HepG2 (cell line): Measurements from ENCODE around the gene CCL4. TPM values are rescaled to one million over a fixed set of nuclear protein-coding genes. Genes with fewer than 3 reads are reported as not detected.

Experiments
- ATAC-seq: fragments of 200-7000 bp; cut with Tn5 transposase; 3 replicates; pipeline ENCODE4 v1.9.1; 2020; ENCODE audit warnings: mild to moderate bottlenecking, moderate library complexity
- BruUV-seq: library from RNA; stranded (reverse); fragments of 400-500 nt; replicated peaks from 2 replicates; lab custom pipeline; 2021; lab: Mats Ljungman, UMichigan
- CTCF ChIA-PET: fragments of 300-600 bp; formaldehyde crosslinking; extraction: SDS; loops from one replicate; lab custom pipeline; 2021; ENCODE audit warnings: low total read pairs, inconsistent platforms, low intra/inter-chr PET ratio; lab: Yijun Ruan, JAX
- POLR2A ChIA-PET: fragments of 350-600 bp; sonication (Branson Sonifier 250); formaldehyde crosslinking; loops from one replicate; lab custom pipeline; 2020; ENCODE audit warnings: antibody characterized with exemption, inconsistent platforms; lab: Yijun Ruan, JAX
- DNase-seq: peaks from one replicate; pipeline ENCODE4 v3.0.0-alpha.2; 2015; ENCODE audit warnings: low spot score
- FAIRE-seq: peaks from 3 replicates; lab custom pipeline; 2011; peaks lifted over from hg19 to GRCh38; lab: Jason Lieb, UNC
- H2AFZ ChIP-seq: one replicate; pipeline ENCODE4 v1.6.1; 2011; ENCODE audit warnings: low read length, inconsistent platforms
- H3K27ac ChIP-seq: fragments of 300-600 bp; 3 replicates; pipeline ENCODE4 v1.8.0; 2011; ENCODE audit warnings: mixed run types, mild to moderate bottlenecking, mixed read lengths, low read length, inconsistent platforms; ENCODE audit not compliant: insufficient read depth; ENCODE audit errors: extremely low read length
- H3K27me3 ChIP-seq, 2 experiments: fragments of 200-600 bp in 1 of 2; 2 replicates in 1 of 2; 3 replicates in 1 of 2; pipeline versions ENCODE4 v1.6.0 to v1.8.0; 2011; ENCODE audit warnings: low read length in 2 of 2, mild to moderate bottlenecking in 2 of 2, moderate library complexity in 2 of 2, inconsistent platforms in 1 of 2; ENCODE audit not compliant: insufficient read depth in 2 of 2, control insufficient read depth in 1 of 2
- H3K36me3 ChIP-seq, 2 experiments: fragments of 200-600 bp in 1 of 2; replicated peaks in 1 of 2; 2 replicates in 1 of 2; 3 replicates in 1 of 2; pipeline versions ENCODE4 v1.5.1 to v1.8.0; 2011; ENCODE audit warnings: low read length in 2 of 2, inconsistent platforms in 1 of 2; ENCODE audit not compliant: insufficient read depth in 2 of 2, control insufficient read depth in 1 of 2
- H3K4me1 ChIP-seq: 2 replicates; pipeline ENCODE4 v1.5.1; 2012; ENCODE audit warnings: low read length, inconsistent platforms; ENCODE audit not compliant: insufficient read depth
- H3K4me2 ChIP-seq: 2 replicates; pipeline ENCODE4 v1.6.0; 2011; ENCODE audit warnings: low read depth, low read length, inconsistent platforms
- H3K4me3 ChIP-seq, 3 experiments: fragments of 200-600 bp in 1 of 3; sonication (generic), shearing (Covaris generic) in 1 of 3; replicated peaks in 1 of 3; 2 replicates each; pipeline ENCODE4 v1.5.1; 2011 to 2016; ENCODE audit warnings: low read length in 3 of 3, inconsistent platforms in 2 of 3, low read depth in 2 of 3, mild to moderate bottlenecking in 2 of 3, control low read depth in 1 of 3, mixed read lengths in 1 of 3; ENCODE audit not compliant: insufficient read depth in 1 of 3
- H3K79me2 ChIP-seq: one replicate; pipeline ENCODE4 v1.6.1; 2011; ENCODE audit warnings: low read length, inconsistent platforms; ENCODE audit not compliant: insufficient read depth
- H3K9ac ChIP-seq: 2 replicates; pipeline ENCODE4 v1.6.0; 2011; ENCODE audit warnings: mild to moderate bottlenecking, low read depth, low read length, inconsistent platforms; ENCODE audit not compliant: insufficient read depth
- H3K9me3 ChIP-seq: 2 replicates; pipeline ENCODE4 v1.5.1; 2012; ENCODE audit warnings: mild to moderate bottlenecking, low read length
- H4K20me1 ChIP-seq: 2 replicates; pipeline ENCODE4 v1.6.0; 2011; ENCODE audit warnings: inconsistent platforms, mild to moderate bottlenecking, low read length, moderate library complexity; ENCODE audit not compliant: insufficient read depth
- ATF2 ChIP-seq: sonication (generic); formaldehyde crosslinking; IDR thresholded peaks from 2 replicates; pipeline ENCODE4 v1.4.0; 2020; ENCODE audit warnings: missing genetic modification reagents
- CHD4 ChIP-seq: fragments of 200-600 bp; sonication (generic); IDR thresholded peaks from 2 replicates; pipeline ENCODE4 v1.7.0; 2017; ENCODE audit warnings: mild to moderate bottlenecking, low read length, borderline replicate concordance
- DRAP1 ChIP-seq: IDR thresholded peaks from 2 replicates; pipeline ENCODE4 v1.6.1; 2016; ENCODE audit warnings: missing genetic modification reagents, missing compliant biosample characterization
- HOXA3 ChIP-seq: sonication (generic); formaldehyde crosslinking; IDR thresholded peaks from 2 replicates; pipeline ENCODE4 v1.5.0; 2020; ENCODE audit warnings: missing genetic modification reagents
- JUNB ChIP-seq: sonication (generic); formaldehyde crosslinking; IDR thresholded peaks from 2 replicates; pipeline ENCODE4 v1.8.0; 2022; ENCODE audit warnings: missing genetic modification reagents, mild to moderate bottlenecking, borderline replicate concordance
- MAFK ChIP-seq, 2 experiments: IDR thresholded peaks in 1 of 2; conservative IDR thresholded peaks in 1 of 2; 2 replicates each; pipeline ENCODE4 v1.6.1; 2011; ENCODE audit warnings: improper control_type of control experiment in 2 of 2, low read length in 2 of 2
- MTF1 ChIP-seq: sonication (generic); formaldehyde crosslinking; IDR thresholded peaks from 2 replicates; pipeline ENCODE4 v1.5.0; 2020; ENCODE audit warnings: missing genetic modification reagents
- NR3C1 ChIP-seq: sonication (generic); formaldehyde crosslinking; IDR thresholded peaks from 2 replicates; pipeline ENCODE4 v1.4.0; 2020; ENCODE audit warnings: missing genetic modification reagents
- SMC3 ChIP-seq: IDR thresholded peaks from 2 replicates; pipeline ENCODE4 v1.6.1; 2011; ENCODE audit warnings: low read length, improper control_type of control experiment
- TCF7L2 ChIP-seq: IDR thresholded peaks from 2 replicates; pipeline ENCODE4 v1.6.1; 2011; ENCODE audit warnings: mild to moderate bottlenecking, low read depth, low read length, moderate library complexity
- TIGD3 ChIP-seq: sonication (generic); formaldehyde crosslinking; IDR thresholded peaks from 2 replicates; pipeline ENCODE4 v1.5.1; 2020; ENCODE audit warnings: mild to moderate bottlenecking, missing genetic modification reagents, borderline replicate concordance
- ZBTB1 ChIP-seq: sonication (generic); formaldehyde crosslinking; IDR thresholded peaks from 2 replicates; pipeline ENCODE4 v1.4.0; 2020; ENCODE audit warnings: missing genetic modification reagents, borderline replicate concordance
- ZKSCAN1 ChIP-seq: fragments of 150-350 bp; IDR thresholded peaks from 2 replicates; pipeline ENCODE4 v1.6.1; 2014; ENCODE audit warnings: low read length
- ZNF274 ChIP-seq: sonication (generic); formaldehyde crosslinking; IDR thresholded peaks from 2 replicates; pipeline ENCODE4 v1.5.1; 2020; ENCODE audit warnings: mild to moderate bottlenecking, missing genetic modification reagents
- ZNF850 ChIP-seq: sonication (generic); formaldehyde crosslinking; conservative IDR thresholded peaks from 2 replicates; pipeline ENCODE4 v1.9.0; 2021; ENCODE audit warnings: mild to moderate bottlenecking, missing genetic modification reagents
- WGBS: methylation state at CpG from one replicate; pipeline ENCODE4 v1.1.6; 2017; ENCODE audit warnings: low lambda C conversion rate; 5-methylcytosine and 5-hydroxymethylcytosine counted together
- in situ Hi-C: cut with HindIII; loops from 2 replicates; pipeline ENCODE4 v1.10.0; 2017; ENCODE audit warnings: low pct_unique_long_range_greater_than_20kb; ENCODE audit not compliant: extremely low pct_ligation_motif_present
- intact Hi-C: fragments of 100-400 bp; cut with micrococcal nuclease; formaldehyde crosslinking; loops from one replicate; pipeline ENCODE4 v1.10.0; 2022; ENCODE audit not compliant: unreplicated experiment
- polyA plus RNA-seq, 8 experiments: library from polyadenylated mRNA; depleted of rRNA in 3 of 8; stranded (reverse) in 7 of 8; unstranded in 1 of 8; fragments of >200 nt; fragmentation: Illumina TruSeq in 4 of 8; extraction: Trizol in 4 of 8; gene quantifications; 2 replicates each; pipeline versions ENCODE4 v1.2.1 to v1.2.3, GENCODE V29; 2011 to 2016; ENCODE audit warnings: low read depth in 4 of 8, missing spikeins in 1 of 8, mixed read lengths in 1 of 8; ENCODE audit not compliant: insufficient read depth in 1 of 8
- total RNA-seq, 5 experiments: library from RNA; depleted of rRNA; stranded (reverse); fragments of >200 nt; fragmentation: Illumina TruSeq; extraction: Trizol; gene quantifications; 2 replicates each; pipeline ENCODE4 v1.2.3, GENCODE V29; 2016; ENCODE audit warnings: low read depth in 1 of 5
- TF ChIP-seq, protein P1 (sequence below): sonication (generic); formaldehyde crosslinking; IDR thresholded peaks from 2 replicates; pipeline ENCODE4 v1.4.0; 2020; ENCODE audit warnings: missing genetic modification reagents

The CCL4 gene
- total and polyA plus RNA-seq, 2 of the 13 experiments (the other 11 are each of a cell fraction or from before 2014, with no cell fraction given), result not detected

- TF ChIP-seq ATF2 (CRISPR knock-in tag) (no peak), CHD4 (no peak), MAFK (conservative IDR thresholded peaks at IDR 0.05 in 1 of 2, IDR thresholded peaks at IDR 0.05 in 1 of 2; ENCODE audit: low read length in 2 of 2) (peak; percentile 26 to 36; a peak in 1 of 4 replicates), MTF1 (no peak), JUNB (no peak), ZNF850 (CRISPR knock-in tag) (no peak), DRAP1 (CRISPR knock-in tag) (no peak)
- TF ChIP-seq, protein P1, sequence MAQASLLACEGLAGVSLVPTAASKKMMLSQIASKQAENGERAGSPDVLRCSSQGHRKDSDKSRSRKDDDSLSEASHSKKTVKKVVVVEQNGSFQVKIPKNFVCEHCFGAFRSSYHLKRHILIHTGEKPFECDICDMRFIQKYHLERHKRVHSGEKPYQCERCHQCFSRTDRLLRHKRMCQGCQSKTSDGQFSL (CRISPR knock-in tag), result peak; percentile 85; the same call in 1 of the 2 replicates
These were observed 31.1 kb upstream of the CCL4 start (continued) for GRCh38 chr17:36072431-36073121.

GRCh38 chr17:36074365-36074764, 29.3 kb upstream of the CCL4 start:
- H3K36me3 ChIP-seq, result no peaks in the 10 kb centered on the region

More at GRCh38 chr17:36074365-36074764, 29.3 kb upstream of the CCL4 start:
- no peaks in the 10 kb centered on the region for H3K79me2 ChIP-seq
- TF ChIP-seq ZBTB1 (CRISPR knock-in tag), result no peak
- TF ChIP-seq ZKSCAN1, result no peak
- TF ChIP-seq ZNF274, result no peak
- no peak for TF ChIP-seq SMC3
- TF ChIP-seq TCF7L2, result no peak
- no peak for TF ChIP-seq HOXA3 (CRISPR knock-in tag)
- no peak for TF ChIP-seq NR3C1
- TF ChIP-seq TIGD3 (CRISPR knock-in tag), result no peak
- no TSS peak for BruUV-seq
- 54% methylated on average over 1 of the region's 1 CpG for WGBS
- intact Hi-C loops, result no loop called here
- H3K9me3 ChIP-seq, result no peaks in the 10 kb centered on the region
- no peaks in the 10 kb centered on the region for H3K4me1 ChIP-seq
- ChIA-PET POLR2A (no interaction called here), CTCF (interaction anchor here (2.9 kb wide), 1 partner anchor 105 kb away, joined by 28 read pairs; no protein-coding TSS in a partner anchor)
- in situ Hi-C loops, result loop anchor here (5.0 kb wide), 1 partner anchor 102 kb away; no protein-coding TSS in a partner anchor
- peaks cover 0 to 16% of the 10 kb centered on the region in 2 experiments; a peak in 2 of 5 replicates for H3K27me3 ChIP-seq
- H4K20me1 ChIP-seq, result no peaks in the 10 kb centered on the region
- H2AFZ ChIP-seq, result no peak overlapping the region
- H3K9ac ChIP-seq, result no peak overlapping the region
- H3K4me2 ChIP-seq, result no peak overlapping the region
- FAIRE-seq (no peak), DNase-seq (no peak), ATAC-seq (no peak)
- no peak overlapping the region for H3K4me3 ChIP-seq
- H3K27ac ChIP-seq, result no peak overlapping the region
